Measurements from ENCODE around the gene NPEPL1. TPM values are rescaled to one million over a fixed set of nuclear protein-coding genes. Genes with fewer than 3 reads are reported as not detected.

NPEPL1 gene
- total RNA-seq, 1 experiment from 2014 or later = 23.4 TPM

- no peak for DNase-seq (ENCODE audit: unreplicated experiment)
- no peak overlapping the region for H3K27ac Mint-ChIP-seq (ENCODE audit: low read depth, unreplicated experiment)
- intact Hi-C loops (cut with micrococcal nuclease) = no loop called here
- TF ChIP-seq, protein P1, sequence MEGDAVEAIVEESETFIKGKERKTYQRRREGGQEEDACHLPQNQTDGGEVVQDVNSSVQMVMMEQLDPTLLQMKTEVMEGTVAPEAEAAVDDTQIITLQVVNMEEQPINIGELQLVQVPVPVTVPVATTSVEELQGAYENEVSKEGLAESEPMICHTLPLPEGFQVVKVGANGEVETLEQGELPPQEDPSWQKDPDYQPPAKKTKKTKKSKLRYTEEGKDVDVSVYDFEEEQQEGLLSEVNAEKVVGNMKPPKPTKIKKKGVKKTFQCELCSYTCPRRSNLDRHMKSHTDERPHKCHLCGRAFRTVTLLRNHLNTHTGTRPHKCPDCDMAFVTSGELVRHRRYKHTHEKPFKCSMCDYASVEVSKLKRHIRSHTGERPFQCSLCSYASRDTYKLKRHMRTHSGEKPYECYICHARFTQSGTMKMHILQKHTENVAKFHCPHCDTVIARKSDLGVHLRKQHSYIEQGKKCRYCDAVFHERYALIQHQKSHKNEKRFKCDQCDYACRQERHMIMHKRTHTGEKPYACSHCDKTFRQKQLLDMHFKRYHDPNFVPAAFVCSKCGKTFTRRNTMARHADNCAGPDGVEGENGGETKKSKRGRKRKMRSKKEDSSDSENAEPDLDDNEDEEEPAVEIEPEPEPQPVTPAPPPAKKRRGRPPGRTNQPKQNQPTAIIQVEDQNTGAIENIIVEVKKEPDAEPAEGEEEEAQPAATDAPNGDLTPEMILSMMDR (IDR thresholded peaks at IDR 0.05; ENCODE audit: unreplicated experiment) = no peak
- H3K27me3 Mint-ChIP-seq (ENCODE audit: insufficient read depth, unreplicated experiment) = peaks cover 35% of the 10 kb centered on the region
- H3K4me1 Mint-ChIP-seq (ENCODE audit: insufficient read depth, unreplicated experiment) = no peaks in the 10 kb centered on the region
- no peak overlapping the region for H3K4me3 Mint-ChIP-seq (ENCODE audit: unreplicated experiment)
- BruUV-seq (replicated peaks) = no TSS peak
- ChIA-PET POLR2A (no interaction called here), CTCF (interaction anchor here (1.3 kb wide), 1 partner anchor 481 kb away, joined by 3 read pairs; no protein-coding TSS in a partner anchor)
- H3K9me3 Mint-ChIP-seq (ENCODE audit: unreplicated experiment) = no peaks in the 10 kb centered on the region
- H3K36me3 Mint-ChIP-seq (ENCODE audit: insufficient read depth, unreplicated experiment) = no peaks in the 10 kb centered on the region
Measured at GRCh38 chr20:58718729-58719128, 26.1 kb downstream of the NPEPL1 start.

DNA sequence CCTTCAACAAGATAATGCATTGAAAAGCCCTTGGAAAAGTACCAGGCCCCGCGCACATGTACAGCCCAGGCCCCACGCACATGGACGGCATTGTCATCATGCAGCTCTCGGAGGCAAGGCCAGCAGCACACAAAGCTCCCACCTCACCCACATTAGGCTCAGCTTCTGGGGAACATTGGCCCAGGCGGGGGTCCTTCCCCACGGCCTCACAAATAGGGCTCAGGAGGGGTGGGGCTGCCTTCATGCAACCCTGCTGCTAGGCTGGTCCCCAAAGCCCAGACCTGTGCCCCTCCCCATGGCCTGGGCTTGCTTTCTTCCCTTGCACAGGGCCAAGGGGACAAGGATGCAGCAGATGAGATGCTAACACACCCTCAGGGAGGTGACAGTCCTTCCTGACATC, 26.7 kb downstream of the NPEPL1 start:
- no peak for DNase-seq (ENCODE audit: unreplicated experiment)
- no peaks in the 10 kb centered on the region for H3K36me3 Mint-ChIP-seq (ENCODE audit: insufficient read depth, unreplicated experiment)

DNA sequence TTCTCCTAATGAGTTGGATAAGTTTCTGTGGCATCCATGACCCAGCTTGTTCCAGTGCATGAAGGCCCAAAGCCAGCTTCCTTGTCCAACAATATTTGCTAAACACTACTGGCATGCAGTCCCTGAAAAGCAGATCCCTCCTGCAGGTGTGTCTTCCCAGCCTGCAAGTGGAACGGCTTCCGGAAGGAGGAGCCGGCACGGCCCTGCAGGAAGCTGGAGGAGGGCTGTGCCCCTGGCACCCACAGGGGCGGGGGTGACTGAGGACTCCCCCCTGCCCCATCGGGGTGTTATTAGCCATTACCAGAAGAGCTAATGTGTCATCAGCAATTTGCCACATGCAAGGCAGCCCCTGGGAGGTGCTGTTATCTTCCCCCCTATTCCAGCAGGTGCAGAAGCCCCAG, 27.4 kb downstream of the NPEPL1 start:
- peaks cover 47% of the 10 kb centered on the region for H3K27me3 Mint-ChIP-seq (ENCODE audit: insufficient read depth, unreplicated experiment)

More for the DNA sequence above, 26.7 kb downstream of the NPEPL1 start:
- Mint-ChIP-seq H3K27me3 (ENCODE audit: insufficient read depth, unreplicated experiment) (peaks cover 40% of the 10 kb centered on the region), H3K9me3 (ENCODE audit: unreplicated experiment) (no peaks in the 10 kb centered on the region), H3K4me3 (ENCODE audit: unreplicated experiment) (no peak overlapping the region), H3K27ac (ENCODE audit: low read depth, unreplicated experiment) (no peak overlapping the region), H3K4me1 (ENCODE audit: insufficient read depth, unreplicated experiment) (no peaks in the 10 kb centered on the region)
- CTCF ChIA-PET = interaction anchor here (1.3 kb wide), 1 partner anchor 482 kb away, joined by 3 read pairs; no protein-coding TSS in a partner anchor
- TF ChIP-seq, protein P1 (IDR thresholded peaks at IDR 0.05; ENCODE audit: unreplicated experiment) = no peak
- BruUV-seq (replicated peaks) = TSS peak; percentile 16
- intact Hi-C loops (cut with micrococcal nuclease) = no loop called here
- POLR2A ChIA-PET = no interaction called here

DNA sequence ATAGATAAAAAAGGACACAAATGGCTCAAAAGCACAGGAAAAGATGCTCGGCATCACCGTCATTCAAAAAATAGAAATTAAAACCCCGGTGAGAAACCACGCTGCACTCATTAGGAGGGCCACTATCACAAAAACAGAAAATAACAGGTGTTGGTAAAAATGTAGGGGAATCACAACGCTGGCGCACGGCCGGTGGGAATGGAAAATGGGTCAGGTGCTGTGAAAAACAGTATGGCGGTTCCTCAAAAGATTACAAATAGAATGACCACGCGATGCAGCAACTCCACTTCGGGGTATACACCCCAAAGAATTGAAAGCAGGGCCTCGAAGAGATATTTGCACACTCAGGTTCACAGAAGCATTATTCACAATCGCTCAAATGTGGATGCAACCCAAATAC, 28.3 kb downstream of the NPEPL1 start:
- intact Hi-C loops (cut with micrococcal nuclease) = no loop called here
- Mint-ChIP-seq H3K9me3 (ENCODE audit: unreplicated experiment) (no peaks in the 10 kb centered on the region), H3K4me3 (ENCODE audit: unreplicated experiment) (no peak overlapping the region), H3K4me1 (ENCODE audit: insufficient read depth, unreplicated experiment) (no peaks in the 10 kb centered on the region), H3K36me3 (ENCODE audit: insufficient read depth, unreplicated experiment) (no peaks in the 10 kb centered on the region), H3K27me3 (ENCODE audit: insufficient read depth, unreplicated experiment) (peaks cover 53% of the 10 kb centered on the region), H3K27ac (ENCODE audit: low read depth, unreplicated experiment) (no peak overlapping the region)
- no TSS peak for BruUV-seq (replicated peaks)
- no peak for DNase-seq (ENCODE audit: unreplicated experiment)
- ChIA-PET POLR2A (no interaction called here), CTCF (no interaction called here)
- TF ChIP-seq, protein P1 (IDR thresholded peaks at IDR 0.05; ENCODE audit: unreplicated experiment) = no peak

More for the DNA sequence above, 27.4 kb downstream of the NPEPL1 start:
- ChIA-PET POLR2A (no interaction called here), CTCF (interaction anchor here (1.3 kb wide), 1 partner anchor 482 kb away, joined by 3 read pairs; no protein-coding TSS in a partner anchor)
- BruUV-seq (replicated peaks) = no TSS peak
- Mint-ChIP-seq H3K4me1 (ENCODE audit: insufficient read depth, unreplicated experiment) (no peaks in the 10 kb centered on the region), H3K4me3 (ENCODE audit: unreplicated experiment) (no peak overlapping the region), H3K36me3 (ENCODE audit: insufficient read depth, unreplicated experiment) (no peaks in the 10 kb centered on the region), H3K27ac (ENCODE audit: low read depth, unreplicated experiment) (no peak overlapping the region), H3K9me3 (ENCODE audit: unreplicated experiment) (no peaks in the 10 kb centered on the region)
- TF ChIP-seq, protein P1 (IDR thresholded peaks at IDR 0.05; ENCODE audit: unreplicated experiment) = no peak
- intact Hi-C loops (cut with micrococcal nuclease) = no loop called here
- no peak for DNase-seq (ENCODE audit: unreplicated experiment)

Measured in MCF 10A (cell line).